GM21367 (cell line): ENCODE results near the gene CRYGN.

ENCODE experiments used
- ATAC-seq: cut with Tn5 transposase; IDR thresholded peaks from one replicate; pipeline ENCODE4 v1.9.1; 2021; ENCODE audit not compliant: unreplicated experiment

CRYGN gene

DNA sequence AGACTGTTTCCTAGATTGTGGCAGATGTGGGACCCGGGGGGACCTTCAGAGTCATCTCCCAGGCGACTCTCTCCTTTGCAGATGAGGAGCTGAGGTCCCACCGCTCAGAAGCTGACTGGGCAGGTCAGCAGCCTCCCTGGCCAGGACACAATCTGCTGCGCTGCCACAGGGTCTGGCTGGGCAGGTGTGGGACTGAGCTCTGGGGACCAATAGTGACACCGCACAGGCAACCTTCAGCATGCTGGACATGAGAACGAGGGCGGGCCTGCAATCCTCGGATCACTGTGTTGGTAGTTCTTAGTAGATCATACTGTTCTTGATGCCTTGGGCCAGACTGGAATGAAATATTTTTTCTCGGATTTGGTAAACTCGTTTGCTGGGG lies 20.5 kb upstream of the CRYGN start:
- ATAC-seq = no peak

DNA sequence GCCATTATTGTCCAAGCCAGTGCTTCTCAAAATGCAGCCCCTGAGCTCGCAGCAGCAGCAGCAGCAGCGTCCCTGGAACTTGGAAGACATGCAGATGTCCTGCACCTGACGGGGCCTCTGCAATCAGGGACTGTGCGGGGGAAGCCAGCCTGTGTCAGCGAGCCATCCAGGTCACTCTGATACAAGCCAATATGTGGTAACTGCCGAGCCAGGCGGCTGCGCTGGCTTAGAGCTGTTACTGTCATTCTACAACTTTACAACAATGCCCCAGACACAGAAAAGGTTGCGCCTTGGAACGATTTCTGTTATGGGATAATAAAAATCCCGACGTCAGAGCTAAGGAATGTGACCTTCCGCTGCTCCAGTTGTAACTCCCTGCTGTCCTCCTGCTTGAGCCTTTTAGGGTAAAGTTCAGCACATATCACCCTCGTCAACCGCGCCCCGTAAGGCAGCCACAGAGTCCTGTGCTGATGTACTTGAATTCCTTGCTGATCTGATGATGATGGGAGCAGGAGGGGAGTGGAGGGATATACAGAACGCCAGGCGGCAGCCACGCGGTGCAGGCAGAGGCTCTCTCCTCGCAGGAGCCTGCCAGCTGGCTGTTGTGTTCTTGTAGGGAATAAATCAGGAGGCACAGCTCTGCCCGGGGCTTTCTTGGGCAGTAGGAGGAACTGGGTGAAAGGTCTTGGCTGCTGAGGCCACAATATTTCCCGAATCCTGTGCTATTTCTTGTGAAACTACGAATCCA lies 20.0 kb upstream of the CRYGN start:
- no peak for ATAC-seq

DNA sequence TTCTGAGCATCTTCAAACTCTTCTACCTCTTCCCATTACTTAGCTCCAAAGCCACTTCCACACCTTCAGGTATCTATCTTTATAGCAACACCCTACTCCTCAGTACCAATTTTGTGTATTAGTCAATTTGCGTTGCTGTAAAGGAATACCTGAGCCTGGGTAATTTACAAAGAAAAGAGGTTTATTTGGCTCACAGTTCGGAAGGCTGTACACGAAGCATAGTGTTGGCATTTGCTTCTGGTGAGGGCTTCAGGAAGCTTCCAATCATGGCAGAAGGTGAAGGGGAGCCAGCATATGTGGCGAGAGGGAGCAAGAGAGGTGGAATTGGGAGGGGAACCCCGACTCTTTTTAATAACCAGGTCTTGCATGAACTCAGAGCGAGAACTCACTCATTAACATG lies 17.6 kb upstream of the CRYGN start:
- no peak for ATAC-seq

DNA sequence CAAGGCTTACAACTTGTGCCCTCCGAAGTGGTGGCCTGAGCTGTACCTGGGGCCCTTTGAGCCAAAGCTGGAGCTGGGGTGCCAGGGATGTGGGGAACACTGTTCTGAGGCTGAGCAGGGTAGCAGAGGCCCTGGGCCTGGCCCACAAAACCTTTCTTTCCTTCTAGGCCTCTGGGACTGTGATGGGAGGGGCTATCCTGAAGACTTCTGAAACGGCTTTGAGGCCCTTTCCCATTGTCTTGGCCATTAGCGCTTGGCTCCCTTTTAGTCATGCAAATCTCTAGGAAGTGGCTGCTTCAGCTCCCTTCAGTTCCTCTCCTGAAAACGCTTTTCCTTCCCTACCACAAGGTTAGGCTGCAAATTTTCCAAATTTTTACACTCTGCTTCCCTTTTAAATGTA lies 16.8 kb upstream of the CRYGN start:
- ATAC-seq = no peak

DNA sequence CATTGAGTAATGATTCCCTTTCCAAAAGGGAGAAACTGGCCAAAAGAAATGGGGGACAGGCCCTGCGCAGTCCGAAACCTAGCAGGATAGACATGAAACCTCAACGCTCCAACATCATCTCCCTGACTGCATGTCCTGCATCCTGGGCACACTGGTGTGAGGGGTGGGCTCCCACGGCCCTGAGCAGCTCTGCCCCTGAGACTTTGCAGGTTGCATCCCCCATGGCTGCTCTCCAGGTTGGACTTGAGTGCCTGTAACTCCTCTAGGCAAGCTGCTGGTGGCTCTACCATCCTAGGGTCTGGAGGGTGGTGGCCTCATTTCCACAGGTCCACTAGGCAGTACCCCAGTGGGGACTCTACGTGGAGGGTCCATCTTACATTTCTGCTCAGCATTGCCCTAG lies 16.3 kb upstream of the CRYGN start:
- no peak for ATAC-seq

DNA sequence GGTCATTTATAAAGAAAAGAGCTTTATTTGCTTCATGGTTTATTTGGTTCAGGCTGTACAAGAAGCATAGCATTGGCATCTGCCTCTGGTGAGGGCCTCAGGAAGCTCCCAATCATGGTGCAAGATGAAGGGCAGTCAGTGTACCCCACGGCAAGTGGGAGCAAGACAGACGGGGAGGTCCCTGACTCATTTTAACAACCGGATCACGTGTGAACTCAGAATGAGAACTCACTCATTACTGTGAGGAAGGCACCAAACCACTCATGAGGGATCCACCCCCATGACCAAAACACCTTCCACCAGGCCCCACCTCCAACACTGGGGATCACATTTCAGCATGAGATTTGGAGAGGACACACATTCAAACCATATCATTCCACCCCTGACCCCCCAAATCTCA lies 15.7 kb upstream of the CRYGN start:
- no peak for ATAC-seq

DNA sequence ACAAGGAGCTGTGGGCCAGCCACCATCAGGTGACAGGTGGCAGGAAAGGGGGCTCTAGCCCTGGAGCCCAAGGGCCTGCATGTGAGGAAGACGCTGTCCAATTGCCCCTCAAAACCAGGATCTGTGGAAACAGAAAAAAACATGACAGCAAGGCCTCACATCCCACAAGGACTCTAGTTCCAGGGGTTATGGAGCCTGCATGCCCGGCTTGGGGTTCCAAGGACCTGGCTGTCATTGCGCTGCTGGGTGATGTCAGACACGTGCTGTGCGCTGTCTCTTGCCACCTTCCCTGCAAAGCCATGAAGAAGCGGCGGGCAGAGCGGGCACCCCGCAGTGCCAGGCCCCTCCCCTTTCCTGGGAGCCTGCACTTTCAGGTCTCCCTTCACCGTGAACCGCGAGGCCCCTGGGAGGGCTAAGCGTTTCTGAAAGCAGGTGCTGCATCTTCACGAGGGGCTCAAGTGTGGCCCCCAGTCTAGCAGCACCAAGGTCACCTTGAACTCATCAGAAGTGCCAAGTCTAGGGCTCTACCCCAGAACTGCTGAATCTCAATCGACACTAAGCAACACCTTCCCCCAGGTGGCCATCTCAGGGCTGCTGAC lies 15.1 kb upstream of the CRYGN start:
- ATAC-seq = no peak

DNA sequence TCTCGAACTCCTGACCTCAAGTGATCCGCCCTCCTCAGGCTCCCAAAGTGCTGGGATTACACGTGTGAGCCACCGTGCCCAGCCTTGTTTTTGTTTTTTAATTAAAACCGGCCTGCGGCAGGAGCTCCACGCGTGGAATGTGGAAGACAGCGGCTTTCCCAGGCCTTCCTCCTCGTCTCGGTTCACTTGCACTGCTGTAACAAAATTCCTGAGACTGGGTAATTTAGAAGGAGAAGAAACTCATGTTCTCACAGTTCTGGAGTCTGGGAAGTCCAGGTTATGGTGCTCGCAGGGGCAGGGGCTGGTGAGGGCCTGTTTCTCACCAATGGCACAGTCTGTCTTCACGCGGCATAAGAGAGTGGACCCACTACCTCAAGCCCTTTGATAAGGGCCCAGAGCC lies 14.4 kb upstream of the CRYGN start:
- ATAC-seq = no peak

DNA sequence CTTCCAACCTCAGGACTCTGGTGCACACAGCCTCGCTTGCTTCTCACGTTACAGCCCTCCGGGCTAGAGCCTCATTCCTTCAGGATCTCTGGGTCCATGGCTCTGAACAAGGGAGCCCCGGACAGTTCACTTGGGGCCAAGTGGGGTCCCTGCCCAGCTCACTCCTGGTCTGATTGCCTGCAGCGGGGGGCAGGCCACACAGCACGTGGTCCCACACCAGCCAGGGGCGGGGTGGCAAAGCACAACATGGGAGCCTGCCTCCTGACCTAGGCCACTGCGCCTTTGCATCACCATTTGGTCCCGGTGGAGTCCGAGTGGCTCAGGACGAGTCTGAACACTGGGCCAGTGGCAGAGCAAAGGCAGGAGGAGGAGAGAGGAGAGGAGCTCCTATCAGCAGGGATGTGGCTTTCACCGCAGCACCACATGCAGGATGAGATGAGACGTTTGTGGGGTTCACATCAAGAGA lies 13.4 kb upstream of the CRYGN start:
- no peak for ATAC-seq

DNA sequence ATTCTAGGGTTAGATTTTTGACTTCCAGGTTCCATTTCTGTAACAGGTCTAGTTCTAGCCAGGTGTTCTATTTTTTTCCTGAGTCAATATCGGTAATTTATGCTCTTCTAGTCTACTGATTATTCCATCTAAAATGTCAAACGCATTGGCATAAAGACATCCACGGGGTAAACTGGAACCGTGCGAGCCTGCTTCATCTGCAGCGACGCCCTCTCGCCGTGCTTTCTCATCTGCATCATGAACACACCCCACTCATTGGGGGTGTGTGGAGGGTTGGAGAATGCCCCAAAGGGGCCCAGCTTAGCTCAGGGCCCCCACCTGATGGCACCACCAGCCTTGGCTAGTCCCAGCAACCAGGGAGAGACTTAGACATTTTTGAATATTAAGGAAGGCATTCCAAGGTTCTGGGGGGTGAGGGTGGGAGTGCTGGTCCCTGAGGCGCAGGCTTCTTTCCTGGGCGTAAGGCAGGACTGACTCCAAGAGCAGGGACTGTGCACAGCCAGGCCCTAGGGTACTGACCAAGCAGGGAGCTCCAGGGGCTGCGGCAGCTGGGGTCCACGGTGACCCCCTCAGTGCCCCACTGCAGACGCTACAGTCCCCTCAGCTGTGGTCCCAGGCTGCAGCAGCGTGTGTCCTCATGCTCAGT lies 12.9 kb upstream of the CRYGN start:
- no peak for ATAC-seq

DNA sequence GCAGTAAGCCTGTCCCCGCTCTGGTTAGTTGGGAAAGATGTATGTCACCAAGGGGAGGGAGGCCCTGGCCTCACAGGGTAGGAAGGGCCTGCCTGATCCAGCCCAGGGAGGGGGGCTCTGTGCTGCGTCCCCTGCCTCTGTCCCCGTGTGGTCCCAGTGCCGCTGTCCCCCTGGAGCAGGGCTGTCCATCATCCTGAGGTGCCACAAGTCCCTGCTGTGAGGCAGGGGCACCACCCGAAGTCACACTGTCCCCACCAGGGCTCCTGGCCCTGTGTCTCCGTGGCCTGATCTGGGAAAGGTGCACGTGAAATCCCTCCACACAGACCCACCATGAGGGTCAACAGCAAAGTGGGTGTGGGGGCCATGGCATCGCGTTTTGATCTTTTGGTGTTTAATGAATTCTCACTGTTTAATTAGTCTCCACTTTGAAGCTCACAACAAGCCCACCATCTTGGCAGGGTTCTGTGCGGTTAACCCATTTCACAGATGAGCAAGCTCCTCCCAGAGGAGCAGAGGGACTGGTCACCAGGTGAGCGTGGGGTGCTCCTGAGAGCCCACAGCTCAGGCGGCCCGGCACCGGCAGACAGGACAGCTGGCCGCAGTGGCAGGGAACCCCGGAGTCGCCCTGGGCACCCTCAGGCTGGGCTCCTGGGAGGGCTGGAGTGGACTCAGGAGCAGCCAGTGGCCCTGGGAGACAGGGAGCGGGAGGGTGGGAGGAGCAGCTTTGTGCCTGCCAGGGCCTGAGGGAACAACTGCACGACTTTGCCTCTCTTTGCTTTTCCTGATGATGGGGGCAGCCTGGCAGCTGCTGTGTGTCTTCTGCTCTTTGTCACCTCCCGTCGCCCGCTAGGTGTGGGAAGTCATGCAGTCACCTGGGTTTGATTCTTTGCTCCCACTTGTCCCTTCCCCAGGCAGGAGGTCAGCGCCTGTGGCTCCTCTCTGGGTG lies 12.0 kb upstream of the CRYGN start:
- no peak for ATAC-seq

DNA sequence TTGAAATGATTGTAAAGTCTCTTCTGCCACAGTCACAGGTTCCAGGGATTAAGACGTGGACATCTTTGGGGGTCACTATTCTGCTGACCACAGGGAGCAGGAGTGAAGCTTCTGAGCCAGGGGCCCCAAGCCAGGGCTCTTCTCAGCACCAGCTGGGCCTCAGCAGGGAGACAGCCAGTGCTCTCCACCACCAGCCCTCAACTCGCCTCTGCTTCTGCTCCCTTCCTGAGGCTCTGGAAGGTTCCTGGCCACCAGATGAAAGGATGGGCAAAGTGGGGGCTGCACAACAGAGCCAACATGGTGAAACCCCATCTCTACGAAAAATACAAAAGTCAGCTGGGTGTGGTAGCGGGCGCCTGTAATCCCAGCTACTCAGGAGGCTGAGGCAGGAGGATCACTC lies 11.2 kb upstream of the CRYGN start:
- ATAC-seq = no peak

DNA sequence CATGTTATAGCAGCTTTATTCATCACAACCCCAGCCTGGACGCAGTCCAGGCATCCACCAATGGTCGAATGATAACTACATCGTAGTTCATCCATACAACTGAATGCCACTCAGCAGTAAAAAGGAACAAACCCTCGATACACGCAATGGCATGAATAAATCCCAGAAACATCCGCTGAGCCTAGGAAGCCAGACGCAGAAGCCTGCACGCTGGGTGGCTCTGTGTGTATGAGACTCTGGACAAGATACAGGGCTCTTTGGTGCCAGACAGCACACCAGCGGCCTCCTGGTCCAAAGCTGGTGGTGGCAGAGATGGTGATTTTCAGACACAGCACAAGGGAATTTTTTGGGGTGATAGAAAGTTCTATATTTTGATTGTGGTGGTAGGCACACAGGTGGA lies 10.0 kb upstream of the CRYGN start:
- ATAC-seq = no peak

DNA sequence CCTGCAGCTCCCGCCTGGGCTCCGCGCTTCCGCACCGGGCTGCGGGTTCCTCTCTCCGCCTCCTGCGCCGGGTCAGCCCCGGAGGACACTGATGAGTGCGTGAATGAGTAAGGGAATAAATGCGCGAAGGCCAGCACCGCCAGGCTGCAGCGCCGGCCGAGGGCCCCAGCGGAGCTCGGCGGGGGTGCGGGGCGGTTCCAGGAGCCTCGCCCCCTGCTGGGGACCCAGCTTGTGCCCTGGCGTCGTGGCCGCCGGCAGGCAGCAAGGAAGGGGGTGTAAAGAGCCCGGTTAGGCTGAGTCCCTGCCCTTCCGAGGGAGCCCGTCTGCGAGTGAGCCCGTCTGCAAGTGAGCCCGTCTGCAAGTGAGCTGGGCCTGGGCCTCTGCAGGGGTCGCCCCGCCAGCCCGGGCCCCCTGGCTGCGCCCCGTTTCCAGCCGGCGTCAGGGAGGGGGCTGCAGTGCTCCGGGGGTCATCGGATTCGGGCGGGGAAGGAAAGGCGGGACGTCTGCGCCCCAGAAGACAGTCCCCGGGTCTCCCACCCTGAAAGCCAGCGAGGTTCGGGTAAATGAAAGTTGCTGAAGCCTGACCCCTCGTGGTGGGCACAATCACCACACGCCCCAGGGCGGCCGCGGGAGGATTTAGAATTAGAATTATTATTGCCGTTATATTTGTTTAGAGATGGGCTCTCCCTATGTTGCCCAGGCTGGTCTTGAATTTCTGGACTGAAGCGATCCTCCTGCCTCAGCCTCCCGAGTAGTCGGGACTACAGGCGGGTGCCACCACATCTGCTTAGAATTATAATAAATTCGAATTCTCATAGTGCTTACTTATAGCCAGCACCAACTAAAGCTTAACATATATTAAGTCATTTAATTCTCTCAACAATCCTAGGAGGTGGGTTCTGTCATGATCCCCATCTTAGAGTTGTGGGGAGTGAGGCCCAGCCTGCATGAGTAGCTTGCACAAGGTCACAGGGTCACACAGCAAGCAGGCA lies 8.6 kb upstream of the CRYGN start:
- no peak for ATAC-seq

DNA sequence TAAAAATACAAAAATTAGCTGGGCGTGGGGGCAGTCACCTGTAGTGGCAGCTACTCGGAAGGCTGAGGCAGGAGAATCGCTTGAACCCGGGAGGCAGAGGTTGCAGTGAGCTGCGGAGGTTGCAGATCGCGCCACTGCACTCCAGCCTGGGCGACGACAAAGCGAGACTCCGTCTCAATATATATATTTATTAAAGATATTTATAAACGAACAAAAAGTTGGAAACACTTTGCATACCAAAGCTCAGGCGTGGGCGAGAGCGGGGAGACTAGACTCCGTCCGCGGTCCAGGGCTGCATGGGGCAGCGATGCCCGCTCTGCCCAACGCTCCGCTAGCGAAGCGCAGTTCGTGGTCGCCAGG lies 7.9 kb upstream of the CRYGN start:
- no peak for ATAC-seq

DNA sequence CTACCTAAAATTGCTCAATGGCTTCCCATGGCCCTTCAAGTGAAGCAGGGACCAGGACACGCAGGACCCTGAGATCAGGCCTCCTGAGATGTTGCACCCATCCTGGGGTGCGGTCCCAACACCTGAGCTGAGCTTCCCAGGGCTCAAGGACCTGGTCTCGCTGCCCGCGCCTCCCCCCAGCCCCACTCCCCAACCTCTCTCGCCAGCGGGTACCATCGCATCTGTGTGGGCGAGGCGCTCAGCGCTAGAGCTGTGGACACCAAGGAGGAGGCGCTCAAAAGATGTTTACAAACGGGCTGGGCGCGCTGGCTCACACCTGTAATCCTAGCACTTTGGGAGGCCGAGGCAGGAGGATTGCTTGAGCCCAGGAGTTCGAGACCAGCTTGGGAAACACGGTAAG lies 7.4 kb upstream of the CRYGN start:
- no peak for ATAC-seq

DNA sequence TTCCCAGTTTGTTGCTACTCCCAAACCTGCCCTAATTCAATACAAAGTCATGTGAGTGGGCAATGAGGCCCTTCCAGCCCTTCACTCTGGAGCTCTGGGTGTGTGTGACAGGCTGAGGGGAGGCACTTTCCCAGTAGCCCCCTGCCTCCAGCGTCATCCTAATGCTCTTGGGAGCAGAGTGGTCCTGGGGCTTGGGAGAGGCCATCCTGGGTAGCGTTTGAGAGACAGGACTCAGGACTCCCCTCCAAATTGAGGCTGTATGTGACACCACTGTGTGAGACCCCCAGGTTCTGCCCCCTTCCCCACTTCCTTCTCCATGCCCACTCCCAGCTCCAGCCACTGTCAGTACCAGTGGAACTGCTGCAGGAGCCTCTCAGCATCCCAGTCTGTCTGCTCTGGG lies 6.5 kb upstream of the CRYGN start:
- ATAC-seq = no peak

DNA sequence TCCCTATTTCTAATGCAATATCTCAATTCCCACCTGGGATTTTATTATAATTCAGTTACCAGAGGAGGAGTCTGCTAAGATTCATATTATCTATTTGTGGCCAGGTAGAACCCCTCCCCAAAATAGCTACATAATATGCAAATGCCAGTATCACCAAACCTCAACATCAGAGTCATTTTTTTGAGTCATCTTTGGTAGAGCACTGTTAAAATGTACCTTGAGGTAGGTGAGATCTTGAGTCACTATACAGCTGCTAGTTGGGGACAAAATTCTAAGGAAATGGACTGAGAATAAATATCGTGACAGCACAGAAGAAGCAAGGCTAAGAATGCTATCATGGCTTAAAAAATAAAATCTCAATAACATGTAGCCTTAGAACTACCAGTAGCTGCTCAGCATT lies 4.7 kb upstream of the CRYGN start:
- ATAC-seq = no peak

DNA sequence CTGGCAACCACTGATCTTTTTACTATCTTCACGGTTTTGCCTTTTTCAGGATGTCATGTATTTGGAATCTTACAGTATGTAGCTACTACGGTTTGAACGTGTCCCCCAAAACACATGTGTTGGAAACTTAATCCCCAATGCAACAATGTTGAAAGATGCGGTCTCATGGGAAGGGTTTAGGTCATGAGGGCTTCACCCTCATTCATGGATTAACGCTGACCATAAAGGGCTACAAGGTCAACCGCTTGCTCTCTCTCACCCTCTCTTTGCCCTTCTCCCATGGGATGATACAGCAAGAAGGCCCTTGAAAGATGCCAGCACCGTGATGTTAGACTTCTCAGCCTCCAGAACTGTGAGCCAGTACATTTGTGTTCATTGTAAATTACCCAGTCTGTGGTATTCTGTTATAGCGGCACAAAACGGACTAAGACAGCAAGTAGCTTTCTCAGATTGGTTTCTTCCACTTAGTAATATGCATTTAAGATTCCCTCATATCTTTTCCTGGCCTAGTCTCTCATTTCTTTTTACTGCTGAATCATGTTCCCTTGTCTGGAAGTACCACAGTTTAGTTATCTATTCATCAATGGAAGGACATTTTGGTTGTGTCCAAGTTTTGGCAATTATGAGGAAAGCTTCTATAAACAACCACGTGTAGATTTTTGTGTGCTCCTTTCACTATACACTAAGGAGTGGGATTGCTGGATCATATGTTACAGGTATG lies 3.0 kb upstream of the CRYGN start:
- ATAC-seq = no peak
